GM23338 (cell line): ENCODE results near the gene OTUD5.

Experiments
- CTCF ChIP-seq, 2 experiments: fragments of 200-600 bp in 1 of 2; sonication (generic) in 1 of 2; conservative IDR thresholded peaks; 2 replicates each; pipeline versions ENCODE4 v1.5.1 to v1.6.1; 2016 to 2017; ENCODE audit warnings: antibody characterized with exemption in 2 of 2, low read depth in 2 of 2, mild to moderate bottlenecking in 2 of 2, moderate library complexity in 1 of 2
- EZH2phosphoT487 ChIP-seq: fragments of 200-600 bp; sonication (generic); IDR thresholded peaks from one replicate; pipeline ENCODE4 v1.8.1; 2018; ENCODE audit warnings: antibody characterized with exemption; ENCODE audit not compliant: unreplicated experiment
- POLR2AphosphoS5 ChIP-seq: IDR thresholded peaks from 2 replicates; pipeline ENCODE4 v1.6.1; 2016; ENCODE audit warnings: antibody characterized with exemption, low read depth
- REST ChIP-seq: IDR thresholded peaks from one replicate; pipeline ENCODE4 v1.6.1; 2018; ENCODE audit warnings: antibody characterized with exemption; ENCODE audit not compliant: unreplicated experiment
- TF ChIP-seq, protein P1 (sequence below): fragments of 250-450 bp; sonication (Bioruptor Pico); IDR thresholded peaks from 2 replicates; pipeline ENCODE4 v1.5.0; 2020; ENCODE audit warnings: mild to moderate bottlenecking, moderate library complexity

DNA sequence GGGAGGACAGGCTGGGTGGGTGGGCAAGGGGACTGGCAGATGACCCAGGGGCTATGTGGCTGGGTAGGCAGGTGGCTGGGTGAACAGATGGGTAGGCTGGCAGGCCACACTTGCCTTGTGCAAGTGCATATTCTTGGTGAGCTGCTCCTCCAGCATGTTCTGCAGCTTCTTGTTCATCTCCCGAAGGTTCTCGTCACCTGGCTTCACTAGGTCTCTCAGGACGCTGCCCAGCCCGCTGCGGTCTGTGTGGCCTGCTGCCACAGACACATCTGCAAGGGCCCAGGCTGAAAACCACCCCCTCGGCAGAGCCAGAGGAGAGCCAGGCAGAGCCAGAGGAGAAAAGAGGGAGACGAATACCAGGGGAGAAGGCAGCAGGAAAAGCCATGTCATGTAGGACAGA lies 17.6 kb upstream of the OTUD5 start:
- TF ChIP-seq, protein P1, sequence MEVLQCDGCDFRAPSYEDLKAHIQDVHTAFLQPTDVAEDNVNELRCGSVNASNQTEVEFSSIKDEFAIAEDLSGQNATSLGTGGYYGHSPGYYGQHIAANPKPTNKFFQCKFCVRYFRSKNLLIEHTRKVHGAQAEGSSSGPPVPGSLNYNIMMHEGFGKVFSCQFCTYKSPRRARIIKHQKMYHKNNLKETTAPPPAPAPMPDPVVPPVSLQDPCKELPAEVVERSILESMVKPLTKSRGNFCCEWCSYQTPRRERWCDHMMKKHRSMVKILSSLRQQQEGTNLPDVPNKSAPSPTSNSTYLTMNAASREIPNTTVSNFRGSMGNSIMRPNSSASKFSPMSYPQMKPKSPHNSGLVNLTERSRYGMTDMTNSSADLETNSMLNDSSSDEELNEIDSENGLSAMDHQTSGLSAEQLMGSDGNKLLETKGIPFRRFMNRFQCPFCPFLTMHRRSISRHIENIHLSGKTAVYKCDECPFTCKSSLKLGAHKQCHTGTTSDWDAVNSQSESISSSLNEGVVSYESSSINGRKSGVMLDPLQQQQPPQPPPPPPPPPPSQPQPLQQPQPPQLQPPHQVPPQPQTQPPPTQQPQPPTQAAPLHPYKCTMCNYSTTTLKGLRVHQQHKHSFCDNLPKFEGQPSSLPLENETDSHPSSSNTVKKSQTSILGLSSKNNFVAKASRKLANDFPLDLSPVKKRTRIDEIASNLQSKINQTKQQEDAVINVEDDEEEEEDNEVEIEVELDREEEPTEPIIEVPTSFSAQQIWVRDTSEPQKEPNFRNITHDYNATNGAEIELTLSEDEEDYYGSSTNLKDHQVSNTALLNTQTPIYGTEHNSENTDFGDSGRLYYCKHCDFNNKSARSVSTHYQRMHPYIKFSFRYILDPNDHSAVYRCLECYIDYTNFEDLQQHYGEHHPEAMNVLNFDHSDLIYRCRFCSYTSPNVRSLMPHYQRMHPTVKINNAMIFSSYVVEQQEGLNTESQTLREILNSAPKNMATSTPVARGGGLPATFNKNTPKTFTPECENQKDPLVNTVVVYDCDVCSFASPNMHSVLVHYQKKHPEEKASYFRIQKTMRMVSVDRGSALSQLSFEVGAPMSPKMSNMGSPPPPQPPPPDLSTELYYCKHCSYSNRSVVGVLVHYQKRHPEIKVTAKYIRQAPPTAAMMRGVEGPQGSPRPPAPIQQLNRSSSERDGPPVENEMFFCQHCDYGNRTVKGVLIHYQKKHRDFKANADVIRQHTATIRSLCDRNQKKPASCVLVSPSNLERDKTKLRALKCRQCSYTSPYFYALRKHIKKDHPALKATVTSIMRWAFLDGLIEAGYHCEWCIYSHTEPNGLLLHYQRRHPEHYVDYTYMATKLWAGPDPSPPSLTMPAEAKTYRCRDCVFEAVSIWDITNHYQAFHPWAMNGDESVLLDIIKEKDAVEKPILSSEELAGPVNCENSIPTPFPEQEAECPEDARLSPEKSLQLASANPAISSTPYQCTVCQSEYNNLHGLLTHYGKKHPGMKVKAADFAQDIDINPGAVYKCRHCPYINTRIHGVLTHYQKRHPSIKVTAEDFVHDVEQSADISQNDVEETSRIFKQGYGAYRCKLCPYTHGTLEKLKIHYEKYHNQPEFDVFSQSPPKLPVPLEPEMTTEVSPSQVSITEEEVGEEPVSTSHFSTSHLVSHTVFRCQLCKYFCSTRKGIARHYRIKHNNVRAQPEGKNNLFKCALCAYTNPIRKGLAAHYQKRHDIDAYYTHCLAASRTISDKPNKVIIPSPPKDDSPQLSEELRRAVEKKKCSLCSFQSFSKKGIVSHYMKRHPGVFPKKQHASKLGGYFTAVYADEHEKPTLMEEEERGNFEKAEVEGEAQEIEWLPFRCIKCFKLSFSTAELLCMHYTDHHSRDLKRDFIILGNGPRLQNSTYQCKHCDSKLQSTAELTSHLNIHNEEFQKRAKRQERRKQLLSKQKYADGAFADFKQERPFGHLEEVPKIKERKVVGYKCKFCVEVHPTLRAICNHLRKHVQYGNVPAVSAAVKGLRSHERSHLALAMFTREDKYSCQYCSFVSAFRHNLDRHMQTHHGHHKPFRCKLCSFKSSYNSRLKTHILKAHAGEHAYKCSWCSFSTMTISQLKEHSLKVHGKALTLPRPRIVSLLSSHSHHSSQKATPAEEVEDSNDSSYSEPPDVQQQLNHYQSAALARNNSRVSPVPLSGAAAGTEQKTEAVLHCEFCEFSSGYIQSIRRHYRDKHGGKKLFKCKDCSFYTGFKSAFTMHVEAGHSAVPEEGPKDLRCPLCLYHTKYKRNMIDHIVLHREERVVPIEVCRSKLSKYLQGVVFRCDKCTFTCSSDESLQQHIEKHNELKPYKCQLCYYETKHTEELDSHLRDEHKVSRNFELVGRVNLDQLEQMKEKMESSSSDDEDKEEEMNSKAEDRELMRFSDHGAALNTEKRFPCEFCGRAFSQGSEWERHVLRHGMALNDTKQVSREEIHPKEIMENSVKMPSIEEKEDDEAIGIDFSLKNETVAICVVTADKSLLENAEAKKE, result no peak
- TF ChIP-seq CTCF (conservative IDR thresholded peaks at IDR 0.05; ENCODE audit: low read depth in 2 of 2), result no peak
- TF ChIP-seq REST, result no peak
- TF ChIP-seq EZH2phosphoT487, result no peak
- no peak for TF ChIP-seq POLR2AphosphoS5
